ENCODE results near the gene RPGRIP1L. TPM values are rescaled to one million over a fixed set of nuclear protein-coding genes. Genes with fewer than 3 reads are reported as not detected.

The RPGRIP1L gene
- total and polyA plus RNA-seq, 5 donors from 2014 or later: 1.5 to 3.2 (median 1.9) TPM

- Histone ChIP-seq H3K4me3 (ENCODE audit: low read depth, low read length) (no peak overlapping the region), H3K36me3 (ENCODE audit: control insufficient read depth, insufficient read depth, low read length) (no peaks in the 10 kb centered on the region), H3K4me1 (ENCODE audit: control insufficient read depth, insufficient read depth, low read length, poor library complexity, severe bottlenecking) (no peaks in the 10 kb centered on the region), H3K27me3 (ENCODE audit: control insufficient read depth, insufficient read depth, low read length) (no peaks in the 10 kb centered on the region), H3K9me3 (ENCODE audit: control insufficient read depth in 2 of 2, low read length in 2 of 2) (peaks cover 10 to 15% of the 10 kb centered on the region in 2 experiments), H3K27ac (ENCODE audit: insufficient read depth, low read length, poor library complexity, severe bottlenecking) (no peak overlapping the region)
- Mint-ChIP-seq H3K4me3 (no peak overlapping the region), H3K27me3 (no peaks in the 10 kb centered on the region), H3K36me3 (peaks cover 25% of the 10 kb centered on the region), H3K27ac (no peak overlapping the region), H3K9me3 (peaks cover 0 to 14% (median 7%) of the 10 kb centered on the region in 7 donors), H3K4me1 (peaks cover 0 to 2% (median 0%) of the 10 kb centered on the region in 4 donors)
- DNase-seq: no peak
- no peak for ATAC-seq (ENCODE audit: low read depth in 2 of 2)
Measured at GRCh38 chr16:53646506-53646905, 57.2 kb downstream of the RPGRIP1L start.

- Mint-ChIP-seq H3K4me3 (no peak overlapping the region), H3K4me1 (no peaks in the 10 kb centered on the region), H3K36me3 (peaks cover 34% of the 10 kb centered on the region), H3K9me3 (peaks cover 0 to 14% (median 7%) of the 10 kb centered on the region in 7 donors), H3K27me3 (no peaks in the 10 kb centered on the region), H3K27ac (no peak overlapping the region)
- no peak for DNase-seq
- no peak overlapping the region for H3K27ac ChIP-seq (ENCODE audit: insufficient read depth, low read length, poor library complexity, severe bottlenecking)
- no peaks in the 10 kb centered on the region for H3K27me3 ChIP-seq (ENCODE audit: control insufficient read depth, insufficient read depth, low read length)
- no peak overlapping the region for H3K4me3 ChIP-seq (ENCODE audit: low read depth, low read length)
- H3K9me3 ChIP-seq (ENCODE audit: control insufficient read depth in 2 of 2, low read length in 2 of 2): peaks cover 10 to 15% of the 10 kb centered on the region in 2 experiments
- ATAC-seq (ENCODE audit: low read depth in 2 of 2): no peak
- H3K4me1 ChIP-seq (ENCODE audit: control insufficient read depth, insufficient read depth, low read length, poor library complexity, severe bottlenecking): no peaks in the 10 kb centered on the region
- no peaks in the 10 kb centered on the region for H3K36me3 ChIP-seq (ENCODE audit: control insufficient read depth, insufficient read depth, low read length)
Measured at GRCh38 chr16:53643474-53643873, 60.2 kb downstream of the RPGRIP1L start.

- H3K27me3 Mint-ChIP-seq: no peaks in the 10 kb centered on the region
- ATAC-seq (ENCODE audit: low read depth in 2 of 2): no peak
Measured at GRCh38 chr16:53642094-53642493, 61.6 kb downstream of the RPGRIP1L start.

GRCh38 chr16:53636978-53637377 is 66.7 kb downstream of the RPGRIP1L start:
- H3K27me3 ChIP-seq (ENCODE audit: control insufficient read depth, insufficient read depth, low read length): no peaks in the 10 kb centered on the region
- H3K27ac ChIP-seq (ENCODE audit: insufficient read depth, low read length, poor library complexity, severe bottlenecking): no peak overlapping the region
- H3K27me3 Mint-ChIP-seq: no peaks in the 10 kb centered on the region
- ATAC-seq (ENCODE audit: low read depth in 2 of 2): no peak
- no peaks in the 10 kb centered on the region for H3K9me3 ChIP-seq (ENCODE audit: control insufficient read depth in 2 of 2, low read length in 2 of 2)
- no peak overlapping the region for H3K4me3 ChIP-seq (ENCODE audit: low read depth, low read length)
- H3K36me3 ChIP-seq (ENCODE audit: control insufficient read depth, insufficient read depth, low read length): no peaks in the 10 kb centered on the region
- H3K27ac Mint-ChIP-seq: no peak overlapping the region
- H3K4me3 Mint-ChIP-seq: no peak overlapping the region
- DNase-seq: no peak
- no peaks in the 10 kb centered on the region for H3K4me1 ChIP-seq (ENCODE audit: control insufficient read depth, insufficient read depth, low read length, poor library complexity, severe bottlenecking)
- H3K9me3 Mint-ChIP-seq: no peaks in the 10 kb centered on the region
- H3K4me1 Mint-ChIP-seq: peaks cover 0 to 5% (median 0%) of the 10 kb centered on the region in 4 donors
- H3K36me3 Mint-ChIP-seq: peaks cover 13% of the 10 kb centered on the region

More at GRCh38 chr16:53642094-53642493, 61.6 kb downstream of the RPGRIP1L start:
- H3K36me3 ChIP-seq (ENCODE audit: control insufficient read depth, insufficient read depth, low read length): no peaks in the 10 kb centered on the region
- no peaks in the 10 kb centered on the region for H3K4me1 ChIP-seq (ENCODE audit: control insufficient read depth, insufficient read depth, low read length, poor library complexity, severe bottlenecking)
- no peak for DNase-seq
- peaks cover 10 to 15% of the 10 kb centered on the region in 2 experiments for H3K9me3 ChIP-seq (ENCODE audit: control insufficient read depth in 2 of 2, low read length in 2 of 2)
- Mint-ChIP-seq H3K4me1 (no peaks in the 10 kb centered on the region), H3K9me3 (peaks cover 0 to 14% (median 7%) of the 10 kb centered on the region in 7 donors), H3K4me3 (no peak overlapping the region), H3K36me3 (peaks cover 33% of the 10 kb centered on the region), H3K27ac (no peak overlapping the region)
- H3K4me3 ChIP-seq (ENCODE audit: low read depth, low read length): no peak overlapping the region
- no peaks in the 10 kb centered on the region for H3K27me3 ChIP-seq (ENCODE audit: control insufficient read depth, insufficient read depth, low read length)
- no peak overlapping the region for H3K27ac ChIP-seq (ENCODE audit: insufficient read depth, low read length, poor library complexity, severe bottlenecking)

- peaks cover 0 to 5% (median 0%) of the 10 kb centered on the region in 4 donors for H3K4me1 Mint-ChIP-seq
- H3K27me3 ChIP-seq (ENCODE audit: control insufficient read depth, insufficient read depth, low read length): no peaks in the 10 kb centered on the region
- H3K27ac Mint-ChIP-seq: no peak overlapping the region
- peaks cover 4% of the 10 kb centered on the region for H3K36me3 Mint-ChIP-seq
- no peak overlapping the region for H3K4me3 Mint-ChIP-seq
- H3K9me3 ChIP-seq (ENCODE audit: control insufficient read depth in 2 of 2, low read length in 2 of 2): no peaks in the 10 kb centered on the region
- H3K27ac ChIP-seq (ENCODE audit: insufficient read depth, low read length, poor library complexity, severe bottlenecking): no peak overlapping the region
- H3K4me3 ChIP-seq (ENCODE audit: low read depth, low read length): no peak overlapping the region
- ATAC-seq (ENCODE audit: low read depth in 2 of 2): no peak
- no peaks in the 10 kb centered on the region for H3K9me3 Mint-ChIP-seq
- H3K36me3 ChIP-seq (ENCODE audit: control insufficient read depth, insufficient read depth, low read length): no peaks in the 10 kb centered on the region
- no peaks in the 10 kb centered on the region for H3K4me1 ChIP-seq (ENCODE audit: control insufficient read depth, insufficient read depth, low read length, poor library complexity, severe bottlenecking)
- H3K27me3 Mint-ChIP-seq: no peaks in the 10 kb centered on the region
- DNase-seq: no peak
Measured at GRCh38 chr16:53632526-53632925, 71.1 kb downstream of the RPGRIP1L start.

GRCh38 chr16:53631236-53632025 is 72.2 kb downstream of the RPGRIP1L start:
- no peak for DNase-seq
- H3K9me3 Mint-ChIP-seq: no peaks in the 10 kb centered on the region
- Histone ChIP-seq H3K36me3 (ENCODE audit: control insufficient read depth, insufficient read depth, low read length) (no peaks in the 10 kb centered on the region), H3K4me1 (ENCODE audit: control insufficient read depth, insufficient read depth, low read length, poor library complexity, severe bottlenecking) (no peaks in the 10 kb centered on the region), H3K9me3 (ENCODE audit: control insufficient read depth in 2 of 2, low read length in 2 of 2) (no peaks in the 10 kb centered on the region), H3K27me3 (ENCODE audit: control insufficient read depth, insufficient read depth, low read length) (no peaks in the 10 kb centered on the region), H3K4me3 (ENCODE audit: low read depth, low read length) (no peak overlapping the region), H3K27ac (ENCODE audit: insufficient read depth, low read length, poor library complexity, severe bottlenecking) (no peak overlapping the region)
- H3K4me1 Mint-ChIP-seq: peaks cover 0 to 5% (median 2%) of the 10 kb centered on the region in 4 donors
- ATAC-seq (ENCODE audit: low read depth in 2 of 2): no peak
- no peak overlapping the region for H3K27ac Mint-ChIP-seq
- H3K36me3 Mint-ChIP-seq: no peaks in the 10 kb centered on the region
- no peak overlapping the region for H3K4me3 Mint-ChIP-seq
- H3K27me3 Mint-ChIP-seq: no peaks in the 10 kb centered on the region

DNA sequence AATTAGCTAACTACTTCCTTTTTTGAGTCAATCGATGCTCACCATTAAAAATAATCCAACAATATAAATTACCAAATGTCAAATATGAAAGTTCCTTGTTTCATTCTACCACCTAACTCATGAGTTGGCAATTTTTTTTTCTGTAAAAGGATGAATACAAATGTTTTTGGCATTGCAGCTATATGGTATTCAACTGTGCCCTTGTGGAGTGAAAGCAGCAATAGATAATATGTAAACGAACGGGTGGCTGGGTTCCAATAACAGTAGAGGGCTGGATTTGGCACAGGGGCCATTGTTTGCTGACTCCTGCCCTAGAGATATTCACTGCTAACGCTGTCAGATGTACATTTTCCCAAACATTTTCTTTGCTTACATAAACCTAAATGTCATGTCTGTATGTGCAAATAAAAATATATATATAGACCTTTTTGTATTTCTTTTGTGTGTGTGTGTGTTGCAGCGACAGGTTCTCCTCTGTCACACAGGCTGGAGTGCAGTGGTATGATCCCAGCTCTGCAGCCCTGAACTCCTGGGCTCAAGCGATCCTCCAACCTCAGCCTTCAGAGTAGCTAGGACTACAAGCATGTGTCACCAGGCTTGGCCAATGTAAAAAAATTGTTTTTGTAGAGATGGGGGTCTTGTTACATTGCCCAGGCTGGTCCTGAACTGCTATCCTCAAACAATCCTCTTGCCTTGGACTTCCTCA is 73.9 kb downstream of the RPGRIP1L start:
- no peaks in the 10 kb centered on the region for H3K9me3 Mint-ChIP-seq
- no peaks in the 10 kb centered on the region for H3K36me3 ChIP-seq (ENCODE audit: control insufficient read depth, insufficient read depth, low read length)
- no peaks in the 10 kb centered on the region for H3K4me1 ChIP-seq (ENCODE audit: control insufficient read depth, insufficient read depth, low read length, poor library complexity, severe bottlenecking)
- peaks cover 0 to 5% (median 3%) of the 10 kb centered on the region in 4 donors for H3K4me1 Mint-ChIP-seq
- DNase-seq (no peak), ATAC-seq (ENCODE audit: low read depth in 2 of 2) (no peak)
- H3K4me3 Mint-ChIP-seq: no peak overlapping the region
- H3K27ac ChIP-seq (ENCODE audit: insufficient read depth, low read length, poor library complexity, severe bottlenecking): no peak overlapping the region
- no peaks in the 10 kb centered on the region for H3K27me3 Mint-ChIP-seq
- no peak overlapping the region for H3K4me3 ChIP-seq (ENCODE audit: low read depth, low read length)
- no peaks in the 10 kb centered on the region for H3K27me3 ChIP-seq (ENCODE audit: control insufficient read depth, insufficient read depth, low read length)
- no peaks in the 10 kb centered on the region for H3K9me3 ChIP-seq (ENCODE audit: control insufficient read depth in 2 of 2, low read length in 2 of 2)
- H3K36me3 Mint-ChIP-seq: no peaks in the 10 kb centered on the region
- peak overlapping the region in 1 of 3 donors; percentile 62 for H3K27ac Mint-ChIP-seq

Data from CD4-positive, CD25-positive, alpha-beta regulatory T cell (primary cell).